D721Med (cell line): Measurements from ENCODE around the gene NBR1.
"Not testable (repeated sequence)": the region's sequence is repeated elsewhere in the genome, so short reads cannot be mapped to it uniquely, and the experiment has no call there.

ENCODE experiments used
- DNase-seq: peaks from one replicate; pipeline ENCODE4 v3.0.0; 2011; ENCODE audit warnings: low spot score; ENCODE audit not compliant: insufficient read length
- FAIRE-seq: peaks from 2 replicates; lab custom pipeline; 2011; peaks lifted over from hg19 to GRCh38; lab: Jason Lieb, UNC
- CTCF ChIP-seq: IDR thresholded peaks from 2 replicates; pipeline ENCODE4 v1.5.1; 2012; ENCODE audit warnings: mild to moderate bottlenecking, control low read depth; ENCODE audit not compliant: insufficient read depth; ENCODE audit errors: missing control alignments

The NBR1 gene

DNA sequence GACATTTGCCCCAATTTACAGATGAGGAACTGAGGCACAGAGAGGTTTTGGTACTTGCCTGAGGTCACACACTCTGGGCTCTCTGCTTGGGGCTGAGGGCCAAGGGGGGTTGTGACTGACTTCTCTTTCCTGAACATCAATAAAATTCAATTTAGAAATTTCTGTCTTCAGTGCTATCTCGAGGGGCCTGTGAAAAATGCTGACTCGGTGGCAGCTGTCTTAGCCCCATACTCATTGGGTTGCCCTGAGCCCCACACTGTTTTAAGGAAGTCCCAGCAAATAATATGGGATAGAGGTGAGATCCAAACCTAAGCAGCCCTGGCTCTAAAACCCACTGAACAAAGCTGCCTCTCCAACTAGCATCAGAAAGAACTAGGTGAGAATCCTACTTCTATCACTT lies 38.9 kb upstream of the NBR1 start:
- no peak for TF ChIP-seq CTCF
- FAIRE-seq (no peak), DNase-seq (no peak)

DNA sequence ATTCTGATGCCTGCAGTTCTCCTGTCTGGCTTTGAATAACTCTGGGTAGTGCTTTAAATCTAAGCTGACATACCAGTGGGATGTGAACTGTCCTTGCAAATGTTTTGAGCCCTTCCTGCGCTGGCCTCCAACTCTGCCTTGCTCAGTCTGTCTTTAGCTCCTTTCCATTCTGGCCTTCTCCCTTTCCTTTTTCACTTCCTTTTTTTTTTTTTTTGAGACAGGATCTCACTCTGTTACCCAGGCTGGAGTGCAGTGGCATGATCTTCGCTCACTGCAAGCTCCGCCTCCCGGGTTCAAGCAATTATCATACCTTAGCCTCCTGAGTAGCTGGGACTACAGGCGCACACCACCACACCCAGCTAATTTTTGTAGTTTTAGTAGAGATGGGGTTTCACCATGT lies 37.6 kb upstream of the NBR1 start:
- not testable (repeated sequence) for FAIRE-seq, DNase-seq

GRCh38 chr17:43134774-43135453 lies 36.1 kb upstream of the NBR1 start:
- FAIRE-seq: no peak
- TF ChIP-seq CTCF: no peak

DNA sequence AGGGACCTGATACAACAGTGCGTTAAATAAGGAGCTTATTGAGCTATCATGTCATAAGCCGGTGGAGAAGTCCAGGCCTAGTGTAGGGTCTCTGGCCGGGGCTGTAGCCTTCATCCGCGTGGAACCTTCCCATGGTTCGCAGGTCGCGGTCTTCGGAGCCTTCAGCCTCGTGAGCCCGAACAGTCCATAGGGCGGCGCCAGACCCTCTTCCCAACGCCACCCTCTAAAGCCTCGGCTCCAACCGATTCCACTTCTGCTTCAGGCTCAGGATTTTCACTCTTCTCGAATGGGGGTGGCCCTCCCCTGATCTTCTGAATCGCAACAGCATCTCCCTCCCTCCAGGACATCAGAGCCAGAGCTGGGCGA lies 35.6 kb upstream of the NBR1 start:
- DNase-seq: no peak
- no peak for FAIRE-seq
- TF ChIP-seq CTCF: no peak

More at GRCh38 chr17:43134774-43135453, 36.1 kb upstream of the NBR1 start:
- no peak for DNase-seq

GRCh38 chr17:43136574-43136973 lies 34.4 kb upstream of the NBR1 start:
- DNase-seq, FAIRE-seq: not testable (repeated sequence)

GRCh38 chr17:43138531-43138930 lies 32.5 kb upstream of the NBR1 start:
- not testable (repeated sequence) for FAIRE-seq, DNase-seq

GRCh38 chr17:43140396-43141332 lies 30.4 kb upstream of the NBR1 start:
- DNase-seq: no peak

GRCh38 chr17:43142153-43142552 lies 28.9 kb upstream of the NBR1 start:
- DNase-seq: no peak

More at GRCh38 chr17:43140396-43141332, 30.4 kb upstream of the NBR1 start:
- no peak for FAIRE-seq
- TF ChIP-seq CTCF: no peak

More at GRCh38 chr17:43142153-43142552, 28.9 kb upstream of the NBR1 start:
- no peak for TF ChIP-seq CTCF
- no peak for FAIRE-seq
